ENCODE data around the gene ZNF793.

DNA sequence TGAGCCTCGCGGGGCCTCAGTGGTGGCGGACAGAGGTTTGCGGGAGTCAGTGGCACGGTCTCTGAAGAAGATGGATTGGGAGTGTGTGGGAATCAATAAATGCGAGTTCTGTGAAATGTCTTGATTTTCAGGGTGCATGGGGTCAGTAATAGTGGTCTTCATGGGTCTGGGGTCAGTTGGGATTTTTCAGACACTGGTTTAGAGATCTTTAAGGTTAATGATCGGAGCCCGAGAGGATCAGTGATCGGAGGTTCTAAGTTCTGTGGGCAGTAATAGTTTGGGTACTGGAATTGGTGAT is 377 bp downstream of the ZNF793 start:
- TF ChIP-seq, protein P1, sequence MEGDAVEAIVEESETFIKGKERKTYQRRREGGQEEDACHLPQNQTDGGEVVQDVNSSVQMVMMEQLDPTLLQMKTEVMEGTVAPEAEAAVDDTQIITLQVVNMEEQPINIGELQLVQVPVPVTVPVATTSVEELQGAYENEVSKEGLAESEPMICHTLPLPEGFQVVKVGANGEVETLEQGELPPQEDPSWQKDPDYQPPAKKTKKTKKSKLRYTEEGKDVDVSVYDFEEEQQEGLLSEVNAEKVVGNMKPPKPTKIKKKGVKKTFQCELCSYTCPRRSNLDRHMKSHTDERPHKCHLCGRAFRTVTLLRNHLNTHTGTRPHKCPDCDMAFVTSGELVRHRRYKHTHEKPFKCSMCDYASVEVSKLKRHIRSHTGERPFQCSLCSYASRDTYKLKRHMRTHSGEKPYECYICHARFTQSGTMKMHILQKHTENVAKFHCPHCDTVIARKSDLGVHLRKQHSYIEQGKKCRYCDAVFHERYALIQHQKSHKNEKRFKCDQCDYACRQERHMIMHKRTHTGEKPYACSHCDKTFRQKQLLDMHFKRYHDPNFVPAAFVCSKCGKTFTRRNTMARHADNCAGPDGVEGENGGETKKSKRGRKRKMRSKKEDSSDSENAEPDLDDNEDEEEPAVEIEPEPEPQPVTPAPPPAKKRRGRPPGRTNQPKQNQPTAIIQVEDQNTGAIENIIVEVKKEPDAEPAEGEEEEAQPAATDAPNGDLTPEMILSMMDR (IDR thresholded peaks at IDR 0.05): no peak
- no peak for TF ChIP-seq POLR2A (IDR thresholded peaks at IDR 0.05)
